SU-DHL-6 (cell line): Measurements from ENCODE around the gene CDC42EP4.

Experiments
- H2AFZ ChIP-seq: fragments of 200-600 bp; sonication (generic); 2 replicates; pipeline ENCODE4 v1.6.1; 2014; ENCODE audit warnings: low read depth, mild to moderate bottlenecking, moderate library complexity, mixed read lengths, antibody characterized with exemption, low read length; ENCODE audit not compliant: severe bottlenecking
- H3F3A ChIP-seq: fragments of 200-600 bp; shearing (Covaris generic); 2 replicates; pipeline ENCODE4 v1.6.0; 2016; ENCODE audit warnings: antibody characterized with exemption, mild to moderate bottlenecking; ENCODE audit not compliant: insufficient read depth
- H3K27ac ChIP-seq: fragments of 200-600 bp; sonication (generic); 2 replicates; pipeline ENCODE4 v1.5.1; 2016; ENCODE audit warnings: low read depth, mild to moderate bottlenecking, low read length, moderate library complexity, mixed read lengths
- H3K27me3 ChIP-seq: fragments of 200-600 bp; sonication (generic), shearing (Covaris generic); 2 replicates; pipeline ENCODE4 v1.6.0; 2014; ENCODE audit warnings: mild to moderate bottlenecking, low read length
- H3K36me3 ChIP-seq: fragments of 200-600 bp; sonication (generic); 2 replicates; pipeline ENCODE4 v1.6.1; 2014; ENCODE audit warnings: mild to moderate bottlenecking, low read length, mixed read lengths
- H3K4me2 ChIP-seq: fragments of 300-600, 200-600 bp; shearing (Covaris generic), sonication (generic); 2 replicates; pipeline ENCODE4 v1.6.0; 2014; ENCODE audit warnings: low read length, low read depth, mild to moderate bottlenecking; ENCODE audit not compliant: poor library complexity, severe bottlenecking
- H3K4me3 ChIP-seq: fragments of 200-600 bp; sonication (generic); 2 replicates; pipeline ENCODE4 v1.5.1; 2014; ENCODE audit warnings: antibody characterized with exemption, low read length, mild to moderate bottlenecking, mixed read lengths; ENCODE audit not compliant: insufficient read depth, poor library complexity, severe bottlenecking
- H3K79me2 ChIP-seq: fragments of 200-600 bp; sonication (generic); 2 replicates; pipeline ENCODE4 v1.6.1; 2014; ENCODE audit warnings: mild to moderate bottlenecking, low read length, moderate library complexity; ENCODE audit not compliant: insufficient read depth
- H3K9ac ChIP-seq: fragments of 200-600 bp; sonication (generic); 2 replicates; pipeline ENCODE4 v1.7.0; 2014; ENCODE audit warnings: mild to moderate bottlenecking, low read length
- H3K9me2 ChIP-seq: fragments of 200-600 bp; sonication (generic); replicated peaks from 2 replicates; pipeline ENCODE4 v1.6.1; 2014; ENCODE audit warnings: low read length; ENCODE audit not compliant: insufficient read depth
- H3K9me3 ChIP-seq: fragments of 200-600 bp; sonication (generic); 2 replicates; pipeline ENCODE4 v1.6.1; 2014; ENCODE audit warnings: low read length, mixed read lengths; ENCODE audit not compliant: insufficient read depth
- H4K20me1 ChIP-seq: fragments of 200-600 bp; sonication (generic); 2 replicates; pipeline ENCODE4 v1.6.1; 2014; ENCODE audit warnings: low read depth, mild to moderate bottlenecking, antibody characterized with exemption, low read length, moderate library complexity, mixed read lengths
- CTCF ChIP-seq: fragments of 200-600 bp; sonication (generic); IDR thresholded peaks from one replicate; pipeline ENCODE4 v1.5.1; 2017; ENCODE audit warnings: antibody characterized with exemption, mild to moderate bottlenecking, low read length, moderate library complexity; ENCODE audit not compliant: insufficient read depth, poor library complexity, severe bottlenecking
- EZH2phosphoT487 ChIP-seq: fragments of 200-600 bp; sonication (generic), shearing (Covaris generic); conservative IDR thresholded peaks from 2 replicates; pipeline ENCODE4 v1.6.1; 2018; ENCODE audit warnings: mild to moderate bottlenecking, antibody characterized with exemption, low read length, moderate library complexity, mixed read lengths

Gene CDC42EP4

GRCh38 chr17:73291260-73291801, 20.5 kb downstream of the CDC42EP4 start:
- Histone ChIP-seq H3K9ac (no peak overlapping the region), H3K27me3 (no peaks in the 10 kb centered on the region), H3K4me2 (no peak overlapping the region), H3K36me3 (no peaks in the 10 kb centered on the region), H3F3A (no peaks in the 10 kb centered on the region), H2AFZ (no peak overlapping the region), H3K27ac (no peak overlapping the region), H3K9me2 (no peaks in the 10 kb centered on the region), H4K20me1 (no peaks in the 10 kb centered on the region), H3K79me2 (no peaks in the 10 kb centered on the region), H3K4me3 (no peak overlapping the region), H3K9me3 (no peaks in the 10 kb centered on the region)
- TF ChIP-seq EZH2phosphoT487: no peak
- TF ChIP-seq CTCF: no peak

GRCh38 chr17:73290399-73291259, 21.2 kb downstream of the CDC42EP4 start:
- no peak overlapping the region for H3K4me3 ChIP-seq
- H3K27ac ChIP-seq: no peak overlapping the region
- H2AFZ ChIP-seq: no peak overlapping the region
- H3K9me3 ChIP-seq: no peaks in the 10 kb centered on the region
- H3F3A ChIP-seq: no peaks in the 10 kb centered on the region
- no peaks in the 10 kb centered on the region for H3K9me2 ChIP-seq
- TF ChIP-seq CTCF (no peak), EZH2phosphoT487 (no peak)
- H3K79me2 ChIP-seq: no peaks in the 10 kb centered on the region
- no peak overlapping the region for H3K9ac ChIP-seq
- H3K27me3 ChIP-seq: no peaks in the 10 kb centered on the region
- no peak overlapping the region for H3K4me2 ChIP-seq
- no peaks in the 10 kb centered on the region for H4K20me1 ChIP-seq
- H3K36me3 ChIP-seq: no peaks in the 10 kb centered on the region

- Histone ChIP-seq H2AFZ (no peak overlapping the region), H3K9ac (no peak overlapping the region), H3K9me3 (no peaks in the 10 kb centered on the region), H3F3A (no peaks in the 10 kb centered on the region), H3K79me2 (no peaks in the 10 kb centered on the region), H3K27ac (no peak overlapping the region), H3K36me3 (no peaks in the 10 kb centered on the region), H3K4me2 (no peak overlapping the region), H4K20me1 (no peaks in the 10 kb centered on the region), H3K4me3 (no peak overlapping the region), H3K27me3 (no peaks in the 10 kb centered on the region), H3K9me2 (no peaks in the 10 kb centered on the region)
- TF ChIP-seq EZH2phosphoT487 (no peak), CTCF (no peak)
These were observed 22.1 kb downstream of the CDC42EP4 start for GRCh38 chr17:73289549-73290254.
